Stimulated activated CD8-positive, alpha-beta memory T cell treated with anti-CD3 and anti-CD28 coated beads, Interleukin-15, amount 100 ng/mL, for 24 hours (primary cell): Measurements from ENCODE around the gene ROCK2.
"Not testable (repeated sequence)": the region's sequence is repeated elsewhere in the genome, so short reads cannot be mapped to it uniquely, and the experiment has no call there.

Source experiments
- DNase-seq: peaks from one replicate; pipeline ENCODE4 v3.0.0-alpha.2; 2020; ENCODE audit warnings: low read depth

The ROCK2 gene

GRCh38 chr2:11340717-11341116 lies 3.7 kb downstream of the ROCK2 start:
- no peak for DNase-seq

- DNase-seq, result no peak
These were observed 4.8 kb downstream of the ROCK2 start for GRCh38 chr2:11339508-11340083.

GRCh38 chr2:11338580-11338979 lies 5.9 kb downstream of the ROCK2 start:
- no peak for DNase-seq

- no peak for DNase-seq
These were observed 6.5 kb downstream of the ROCK2 start for GRCh38 chr2:11337909-11338308.

GRCh38 chr2:11336189-11336588 lies 8.2 kb downstream of the ROCK2 start:
- DNase-seq, result no peak

GRCh38 chr2:11333427-11334183 lies 10.8 kb downstream of the ROCK2 start:
- no peak for DNase-seq

GRCh38 chr2:11332596-11332995 lies 11.8 kb downstream of the ROCK2 start:
- DNase-seq, result no peak

GRCh38 chr2:11330457-11331142 lies 13.8 kb downstream of the ROCK2 start:
- DNase-seq, result no peak

GRCh38 chr2:11329776-11330175 lies 14.7 kb downstream of the ROCK2 start:
- DNase-seq, result no peak

GRCh38 chr2:11328522-11328921 lies 15.9 kb downstream of the ROCK2 start:
- not testable (repeated sequence) for DNase-seq

GRCh38 chr2:11327871-11328270 lies 16.6 kb downstream of the ROCK2 start:
- no peak for DNase-seq

GRCh38 chr2:11326677-11327211 lies 17.7 kb downstream of the ROCK2 start:
- DNase-seq, result no peak

- no peak for DNase-seq
These were observed 18.3 kb downstream of the ROCK2 start for GRCh38 chr2:11325961-11326676.

- DNase-seq, result no peak
These were observed 22.6 kb downstream of the ROCK2 start for GRCh38 chr2:11321847-11322246.

GRCh38 chr2:11320698-11321492 lies 23.5 kb downstream of the ROCK2 start:
- no peak for DNase-seq

- DNase-seq, result no peak
These were observed 24.5 kb downstream of the ROCK2 start for GRCh38 chr2:11319939-11320338.

- DNase-seq, result no peak
These were observed 29.2 kb downstream of the ROCK2 start for GRCh38 chr2:11315074-11315705.

- no peak for DNase-seq
These were observed 29.9 kb downstream of the ROCK2 start for GRCh38 chr2:11314487-11314886.

GRCh38 chr2:11312770-11313471 lies 31.5 kb downstream of the ROCK2 start:
- DNase-seq, result no peak

- no peak for DNase-seq
These were observed 32.9 kb downstream of the ROCK2 start for GRCh38 chr2:11311543-11311942.
